Tibial nerve (tissue), 4 donors: Measurements from ENCODE around the gene SPINK2. TPM values are rescaled to one million over a fixed set of nuclear protein-coding genes. Genes with fewer than 3 reads are reported as not detected.

Experiments used
- DNase-seq, 2 donors: peaks; one replicate each; pipeline ENCODE4 v3.0.0-alpha.2; 2019; ENCODE audit warnings: low spot score in 2 of 2
- H3K27ac ChIP-seq, 4 donors: fragments of 200-600 bp; sonication (generic) in 3 of 4; one replicate each; pipeline ENCODE4 v1.5.1; 2017 to 2019; ENCODE audit warnings: mild to moderate bottlenecking in 1 of 4
- H3K27me3 ChIP-seq, 2 donors: fragments of 200-600 bp; sonication (generic) in 1 of 2; one replicate each; pipeline versions ENCODE4 v1.5.1 to v1.6.0; 2017 to 2019
- H3K36me3 ChIP-seq, 3 donors: fragments of 200-600 bp; sonication (generic); one replicate each; pipeline ENCODE4 v1.5.1; 2018 to 2019
- H3K4me1 ChIP-seq, 4 donors: fragments of 200-600 bp; sonication (generic) in 3 of 4; one replicate each; pipeline ENCODE4 v1.5.1; 2017 to 2019
- H3K4me3 ChIP-seq, 4 donors: fragments of 200-600 bp; sonication (generic) in 3 of 4; one replicate each; pipeline ENCODE4 v1.5.1; 2017 to 2019; ENCODE audit warnings: mild to moderate bottlenecking in 1 of 4, moderate library complexity in 1 of 4
- H3K9me3 ChIP-seq, 4 donors: fragments of 200-600 bp; sonication (generic) in 3 of 4; one replicate each; pipeline ENCODE4 v1.5.1; 2017 to 2019
- EP300 ChIP-seq, 2 donors: sonication (generic); formaldehyde crosslinking; IDR thresholded peaks; one replicate each; pipeline ENCODE4 v1.6.1; 2017; ENCODE audit warnings: antibody characterized with exemption in 2 of 2, mild to moderate bottlenecking in 1 of 2
- POLR2A ChIP-seq, 2 donors: fragments of 450-650 bp; IDR thresholded peaks; one replicate each; pipeline ENCODE4 v1.6.1; 2017; ENCODE audit warnings: antibody characterized with exemption in 2 of 2, mild to moderate bottlenecking in 2 of 2, moderate library complexity in 2 of 2
- WGBS, 2 donors: methylation state at CpG; one replicate each; pipeline ENCODE4 v1.1.5; 2018; 5-methylcytosine and 5-hydroxymethylcytosine counted together
- total RNA-seq, 4 donors: library from RNA; depleted of rRNA; stranded (reverse); fragments of >200 nt; gene quantifications; one replicate each; pipeline ENCODE4 v1.1.0, GENCODE V29; 2016
- TF ChIP-seq, protein P1 (sequence below), 5 experiments: fragments of 200-600 bp in 3 of 5; fragments of 450-650 bp in 2 of 5; sonication (generic) in 3 of 5; IDR thresholded peaks; one replicate each; pipeline ENCODE4 v1.5.1; 2016 to 2019; ENCODE audit warnings: antibody characterized with exemption in 5 of 5, mild to moderate bottlenecking in 3 of 5, moderate library complexity in 2 of 5

SPINK2 gene
- total RNA-seq, 4 donors from 2014 or later, result not detected

DNA sequence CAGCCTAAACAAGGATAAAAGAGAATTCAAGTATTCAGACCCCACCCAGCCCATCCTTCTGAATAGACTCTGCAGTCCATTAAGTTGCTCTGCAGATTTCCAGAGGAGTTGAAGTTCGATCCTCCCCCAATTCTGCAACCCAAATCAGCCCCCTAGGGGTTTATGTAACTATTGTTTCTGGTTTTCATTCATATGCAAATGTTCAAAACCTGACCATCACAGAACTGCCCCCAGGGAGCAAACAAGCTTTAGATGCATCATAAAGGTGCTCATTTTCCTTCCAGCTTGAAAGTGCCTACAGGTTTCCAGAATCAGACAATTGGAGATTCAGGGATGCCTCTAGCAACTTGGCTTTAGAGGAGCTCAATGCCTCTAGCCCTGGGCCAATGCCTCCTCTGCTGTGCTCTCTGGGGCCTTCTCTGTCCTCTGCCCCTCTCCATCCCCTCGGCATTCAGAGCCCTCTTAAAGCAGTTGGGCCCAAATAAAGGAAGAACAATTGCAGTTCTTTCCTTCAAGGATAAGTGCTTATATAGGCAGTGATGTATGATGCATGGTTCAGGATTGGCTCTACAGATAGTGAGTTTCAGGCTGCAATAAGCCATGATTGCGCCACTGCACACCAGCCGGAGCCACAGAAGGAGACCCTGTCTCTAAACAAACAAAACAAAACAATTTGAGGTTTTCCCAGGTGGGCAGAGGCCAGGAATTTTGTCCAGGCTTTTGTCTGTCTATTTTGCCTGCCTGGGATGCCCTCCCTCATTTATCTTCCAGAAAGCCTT lies 23.5 kb upstream of the SPINK2 start:
- Histone ChIP-seq H3K27ac (no peak overlapping the region), H3K36me3 (no peaks in the 10 kb centered on the region), H3K4me1 (no peaks in the 10 kb centered on the region), H3K27me3 (no peaks in the 10 kb centered on the region), H3K9me3 (no peaks in the 10 kb centered on the region), H3K4me3 (no peak overlapping the region)
- TF ChIP-seq, protein P1, sequence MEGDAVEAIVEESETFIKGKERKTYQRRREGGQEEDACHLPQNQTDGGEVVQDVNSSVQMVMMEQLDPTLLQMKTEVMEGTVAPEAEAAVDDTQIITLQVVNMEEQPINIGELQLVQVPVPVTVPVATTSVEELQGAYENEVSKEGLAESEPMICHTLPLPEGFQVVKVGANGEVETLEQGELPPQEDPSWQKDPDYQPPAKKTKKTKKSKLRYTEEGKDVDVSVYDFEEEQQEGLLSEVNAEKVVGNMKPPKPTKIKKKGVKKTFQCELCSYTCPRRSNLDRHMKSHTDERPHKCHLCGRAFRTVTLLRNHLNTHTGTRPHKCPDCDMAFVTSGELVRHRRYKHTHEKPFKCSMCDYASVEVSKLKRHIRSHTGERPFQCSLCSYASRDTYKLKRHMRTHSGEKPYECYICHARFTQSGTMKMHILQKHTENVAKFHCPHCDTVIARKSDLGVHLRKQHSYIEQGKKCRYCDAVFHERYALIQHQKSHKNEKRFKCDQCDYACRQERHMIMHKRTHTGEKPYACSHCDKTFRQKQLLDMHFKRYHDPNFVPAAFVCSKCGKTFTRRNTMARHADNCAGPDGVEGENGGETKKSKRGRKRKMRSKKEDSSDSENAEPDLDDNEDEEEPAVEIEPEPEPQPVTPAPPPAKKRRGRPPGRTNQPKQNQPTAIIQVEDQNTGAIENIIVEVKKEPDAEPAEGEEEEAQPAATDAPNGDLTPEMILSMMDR (IDR thresholded peaks at IDR 0.05), result no peak
- TF ChIP-seq EP300 (IDR thresholded peaks at IDR 0.05), result no peak
- 74 to 83% methylated on average over 4 of the region's 4 CpGs for WGBS, 2 donors
- no peak for DNase-seq

DNA sequence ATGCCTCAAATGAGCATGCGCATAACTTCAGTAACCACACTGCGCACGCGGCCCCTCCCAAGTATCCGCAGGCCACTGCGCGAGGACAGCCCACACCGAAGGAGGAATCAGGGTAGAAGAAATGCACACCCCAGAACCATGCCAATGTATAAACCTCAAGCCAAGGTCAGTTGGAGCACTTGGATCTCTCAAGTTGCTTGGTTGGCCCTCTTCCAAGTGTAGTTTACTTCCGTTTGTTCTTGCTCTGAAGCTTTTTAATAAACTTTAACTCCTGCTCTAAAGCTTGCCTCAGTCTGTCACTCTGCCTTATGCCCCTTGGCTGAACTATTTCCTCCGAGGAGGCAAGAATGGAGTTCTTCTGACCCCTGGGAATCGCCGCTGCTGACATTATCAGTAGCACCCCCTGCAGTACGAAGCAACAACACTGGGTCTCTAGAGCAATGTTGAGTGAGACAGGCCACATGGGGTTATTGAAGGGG lies 22.0 kb upstream of the SPINK2 start:
- no peaks in the 10 kb centered on the region for H3K9me3 ChIP-seq
- WGBS, 2 donors, result 60 to 61% methylated on average over 13 of the region's 13 CpGs
- H3K4me3 ChIP-seq, result no peak overlapping the region
- H3K27ac ChIP-seq, result no peak overlapping the region
- TF ChIP-seq EP300 (IDR thresholded peaks at IDR 0.05) (no peak), POLR2A (IDR thresholded peaks at IDR 0.05) (no peak)
- TF ChIP-seq, protein P1 (IDR thresholded peaks at IDR 0.05), result no peak
- H3K4me1 ChIP-seq, result no peaks in the 10 kb centered on the region
- H3K36me3 ChIP-seq, result no peaks in the 10 kb centered on the region
- no peak for DNase-seq
- H3K27me3 ChIP-seq, result no peaks in the 10 kb centered on the region

DNA sequence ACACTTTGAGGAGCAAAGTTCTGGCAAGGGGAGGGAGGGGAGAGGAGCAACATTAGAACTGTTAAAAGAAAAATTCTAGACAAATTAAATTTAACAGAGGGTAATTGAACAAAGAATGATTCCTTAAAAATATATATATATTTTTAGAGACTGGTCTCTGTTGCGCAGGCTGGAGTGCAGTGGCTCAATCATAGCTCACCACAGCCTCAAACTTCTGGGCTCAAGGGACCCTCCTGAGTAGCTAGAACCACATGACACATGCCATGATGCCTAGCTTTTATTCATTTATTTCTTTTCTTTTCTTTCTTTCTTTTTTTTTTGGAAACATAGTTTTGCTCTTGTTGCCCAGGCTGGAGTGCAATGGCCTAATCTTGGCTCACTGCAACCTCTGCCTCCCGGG lies 19.1 kb upstream of the SPINK2 start:
- 92 to 94% methylated on average over 2 of the region's 2 CpGs for WGBS, 2 donors
- Histone ChIP-seq H3K27me3 (no peaks in the 10 kb centered on the region), H3K9me3 (no peaks in the 10 kb centered on the region), H3K4me1 (no peaks in the 10 kb centered on the region), H3K27ac (no peak overlapping the region), H3K4me3 (no peak overlapping the region), H3K36me3 (no peaks in the 10 kb centered on the region)
- TF ChIP-seq POLR2A (IDR thresholded peaks at IDR 0.05), result no peak
- TF ChIP-seq, protein P1 (IDR thresholded peaks at IDR 0.05), result no peak
- no peak for TF ChIP-seq EP300 (IDR thresholded peaks at IDR 0.05)
- no peak for DNase-seq

DNA sequence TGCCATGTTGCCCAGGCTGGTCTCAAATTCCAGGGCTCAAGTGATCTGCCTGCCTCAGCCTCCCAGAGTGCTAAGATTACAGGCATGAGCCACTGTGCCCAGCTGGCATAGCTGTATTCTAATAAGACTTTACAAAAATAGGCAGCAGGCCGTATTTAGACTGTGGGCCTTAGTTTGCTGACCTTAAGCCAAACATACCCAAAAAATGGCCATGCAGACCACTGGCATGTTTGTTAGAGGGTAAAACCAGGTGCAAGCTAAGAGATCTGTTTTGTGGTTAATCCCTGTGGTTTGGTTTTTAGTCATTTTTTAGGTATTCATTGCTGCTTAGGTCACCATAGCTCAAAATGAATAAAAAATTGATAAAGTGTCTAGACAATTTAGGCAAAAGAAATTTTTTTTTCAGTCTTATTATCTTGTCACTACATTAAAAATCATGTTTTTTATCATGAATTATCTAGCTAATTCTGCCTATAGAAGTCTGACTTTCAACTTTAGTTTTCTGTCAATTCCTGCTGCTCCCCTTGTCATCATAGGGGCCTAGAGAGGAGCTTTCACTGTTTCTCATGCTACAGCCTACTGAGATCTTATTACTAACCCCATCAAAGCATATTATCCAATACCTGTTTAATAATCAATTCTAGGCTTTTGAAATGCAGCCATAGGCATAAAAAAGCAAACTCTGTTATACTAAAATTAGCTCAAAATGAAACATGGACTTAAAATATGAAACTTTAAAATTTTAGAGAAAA lies 7.5 kb upstream of the SPINK2 start:
- Histone ChIP-seq H3K36me3 (no peaks in the 10 kb centered on the region), H3K9me3 (no peaks in the 10 kb centered on the region), H3K4me3 (no peak overlapping the region), H3K27me3 (no peaks in the 10 kb centered on the region), H3K27ac (no peak overlapping the region), H3K4me1 (no peaks in the 10 kb centered on the region)
- no peak for TF ChIP-seq EP300 (IDR thresholded peaks at IDR 0.05)
- TF ChIP-seq, protein P1 (IDR thresholded peaks at IDR 0.05), result no peak
- no peak for TF ChIP-seq POLR2A (IDR thresholded peaks at IDR 0.05)
- DNase-seq, result no peak
- WGBS, 2 donors, result 96 to 100% methylated on average over 1 of the region's 1 CpG
